HS-5 (cell line): ENCODE measurements around the gene RAB11FIP2.
"Not testable (repeated sequence)": the region's sequence is repeated elsewhere in the genome, so short reads cannot be mapped to it uniquely, and the experiment has no call there.

Source experiments
- DNase-seq: peaks from one replicate; pipeline ENCODE4 v3.0.0-alpha.2; 2012; ENCODE audit warnings: low read depth

The RAB11FIP2 gene, protein sequence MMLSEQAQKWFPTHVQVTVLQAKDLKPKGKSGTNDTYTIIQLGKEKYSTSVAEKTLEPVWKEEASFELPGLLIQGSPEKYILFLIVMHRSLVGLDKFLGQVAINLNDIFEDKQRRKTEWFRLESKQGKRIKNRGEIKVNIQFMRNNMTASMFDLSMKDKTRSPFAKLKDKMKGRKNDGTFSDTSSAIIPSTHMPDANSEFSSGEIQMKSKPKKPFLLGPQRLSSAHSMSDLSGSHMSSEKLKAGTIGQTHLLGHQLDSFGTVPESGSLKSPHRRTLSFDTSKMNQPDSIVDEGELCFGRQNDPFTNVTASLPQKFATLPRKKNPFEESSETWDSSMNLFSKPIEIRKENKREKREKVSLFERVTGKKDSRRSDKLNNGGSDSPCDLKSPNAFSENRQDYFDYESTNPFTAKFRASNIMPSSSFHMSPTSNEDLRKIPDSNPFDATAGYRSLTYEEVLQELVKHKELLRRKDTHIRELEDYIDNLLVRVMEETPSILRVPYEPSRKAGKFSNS

DNA sequence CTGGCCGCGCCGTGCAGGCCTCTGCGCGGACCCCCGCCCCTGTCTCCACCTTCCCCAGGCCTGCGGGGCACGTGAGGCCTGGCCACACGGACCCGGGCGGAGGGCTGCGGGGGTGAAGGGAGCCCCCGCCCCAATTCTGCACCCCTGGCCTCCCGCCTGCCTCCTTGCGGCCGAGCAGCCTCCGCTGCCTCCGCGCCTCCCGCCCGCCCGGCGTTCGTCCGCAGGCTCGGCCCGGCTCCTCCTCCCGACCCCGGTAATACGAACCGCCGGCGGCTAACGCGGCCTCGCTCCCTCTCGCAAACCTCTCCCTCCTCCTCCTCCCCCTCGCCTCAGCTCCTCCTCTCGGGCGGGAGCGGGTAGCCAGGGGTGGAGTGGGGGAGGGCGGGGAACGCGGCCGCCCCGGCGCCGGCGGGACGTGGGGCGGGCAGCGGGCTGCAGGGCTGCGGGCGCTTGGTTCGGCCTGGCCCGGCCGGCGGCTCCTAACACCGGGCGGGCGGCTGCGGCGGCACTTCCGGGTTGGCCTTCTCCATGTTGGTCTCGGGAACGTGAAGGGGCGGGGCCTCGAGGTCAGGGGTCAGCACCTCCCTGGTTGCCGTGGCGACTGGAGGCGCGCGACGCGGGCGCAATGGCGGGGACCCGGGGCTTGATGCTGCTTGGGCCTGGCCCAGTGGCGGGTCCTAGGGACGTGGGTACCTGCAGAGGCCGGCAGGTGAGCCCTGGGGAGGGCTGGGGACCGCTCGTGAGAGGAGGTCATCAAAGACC is at the start of gene RAB11FIP2:
Gene RAB11FIP2, minus strand, starts transcription at position 547 of the 762 bp plus-strand sequence. CDS start 778 bp downstream, outside the sequence.
- peak; percentile 54 for DNase-seq

DNA sequence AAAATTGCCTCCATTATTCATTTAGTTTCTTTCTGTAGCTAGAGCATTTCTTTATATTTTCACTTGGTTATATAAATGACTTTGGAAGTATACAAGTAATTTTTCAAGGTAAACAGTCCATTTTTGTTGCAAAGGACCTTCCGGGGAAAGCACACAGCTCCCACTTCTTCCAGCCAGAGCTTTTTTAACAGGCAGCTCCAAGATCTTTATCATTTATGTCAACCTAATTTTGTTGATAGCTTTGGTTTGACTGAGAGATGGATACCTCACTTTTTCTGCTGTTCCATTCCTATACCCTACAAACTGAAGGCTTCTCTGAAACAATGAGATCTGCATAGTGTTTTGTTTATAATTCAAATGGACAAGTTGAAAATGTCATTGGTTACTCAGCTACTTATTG is 49.3 kb upstream of the RAB11FIP2 start:
- no peak for DNase-seq

DNA sequence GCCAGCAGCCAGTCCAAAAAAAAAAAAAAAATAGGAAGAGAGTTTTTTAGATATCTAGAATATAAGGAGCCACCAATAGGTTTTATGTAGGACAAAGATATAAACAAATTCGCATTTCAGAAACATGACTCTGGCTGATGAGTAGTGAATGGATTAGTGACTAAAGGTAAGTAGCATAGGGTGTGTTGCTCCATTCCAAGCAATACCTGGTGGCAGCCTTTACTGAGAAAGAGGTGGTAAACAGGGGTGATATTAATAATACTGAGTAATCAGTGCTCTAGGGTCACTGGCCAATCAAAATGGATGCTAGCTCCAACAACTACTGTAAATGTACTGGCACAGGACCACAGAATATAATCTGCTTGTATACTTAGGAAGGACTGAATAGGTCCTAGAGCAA is 45.5 kb upstream of the RAB11FIP2 start:
- no peak for DNase-seq

DNA sequence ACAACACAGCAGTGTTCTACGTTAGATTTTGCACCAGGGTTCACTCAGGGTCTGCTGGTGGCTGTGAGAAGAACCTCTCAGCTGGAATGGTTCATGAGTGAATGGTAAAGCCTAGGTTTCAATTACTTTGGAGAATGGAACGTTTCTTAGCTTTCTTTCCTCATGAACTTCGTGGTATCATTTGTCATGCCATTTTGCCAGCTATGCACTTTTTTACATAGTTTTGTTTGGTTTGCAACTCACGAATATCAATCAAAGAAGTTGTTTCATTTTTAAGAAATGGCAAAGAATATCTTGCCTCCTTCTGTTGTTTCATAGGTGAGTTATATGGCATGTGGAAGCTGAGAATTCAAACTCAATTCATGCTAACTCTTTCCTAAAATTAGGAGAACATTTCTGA is 34.1 kb upstream of the RAB11FIP2 start:
- DNase-seq, result no peak

DNA sequence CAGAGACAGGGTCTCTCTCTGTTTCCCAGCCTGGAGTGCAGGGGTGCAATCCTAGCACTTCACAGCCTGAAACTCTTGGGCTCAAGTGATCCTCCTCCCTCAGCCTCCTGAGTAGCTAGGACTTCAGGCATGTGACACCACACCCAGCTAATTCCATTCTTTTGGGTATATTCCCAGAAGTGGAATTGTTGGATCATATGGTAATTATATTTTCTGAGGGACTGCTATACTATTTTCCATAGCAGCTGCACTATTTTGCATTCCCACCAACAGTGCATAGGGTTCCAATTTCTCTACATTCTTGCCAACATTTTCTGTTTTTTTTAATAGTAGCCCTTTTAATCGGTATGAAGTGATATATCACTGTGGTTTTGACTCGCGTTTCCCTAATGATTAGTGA is 30.0 kb upstream of the RAB11FIP2 start:
- no peak for DNase-seq

DNA sequence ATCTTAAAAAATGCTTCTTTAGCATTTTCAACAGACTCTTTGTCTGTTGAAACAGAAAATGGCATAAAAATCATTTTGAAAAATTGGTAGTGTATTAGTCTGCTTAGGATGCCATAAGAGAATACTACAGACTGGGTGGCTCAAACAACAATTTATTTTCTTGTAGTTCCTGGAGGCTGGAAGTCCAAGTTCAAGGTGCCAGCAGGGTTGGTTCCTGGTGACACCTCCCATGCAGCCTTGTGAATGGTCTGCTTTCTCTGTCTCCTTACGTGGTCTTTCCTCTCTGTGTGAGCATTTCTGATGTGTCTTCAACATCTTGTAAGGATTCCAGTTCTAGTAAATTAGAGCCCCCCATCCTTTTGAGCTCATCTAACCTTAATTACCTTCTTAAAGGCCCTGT is 26.1 kb upstream of the RAB11FIP2 start:
- DNase-seq, result no peak

DNA sequence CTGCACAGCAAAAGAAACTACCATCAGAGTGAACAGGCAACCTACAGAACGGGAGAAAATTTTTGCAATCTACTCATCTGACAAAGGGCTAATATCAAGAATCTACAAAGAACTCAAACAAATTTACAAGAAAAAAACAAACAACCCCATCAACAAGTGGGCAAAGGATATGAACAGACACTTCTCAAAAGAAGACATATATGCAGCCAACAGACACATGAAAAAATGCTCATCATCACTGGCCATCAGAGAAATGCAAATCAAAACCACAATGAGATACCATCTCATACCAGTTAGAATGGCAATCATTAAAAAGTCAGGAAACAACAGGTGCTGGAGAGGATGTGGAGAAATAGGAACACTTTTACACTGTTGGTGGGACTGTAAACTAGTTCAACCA is 20.6 kb upstream of the RAB11FIP2 start:
- DNase-seq, result not testable (repeated sequence)

DNA sequence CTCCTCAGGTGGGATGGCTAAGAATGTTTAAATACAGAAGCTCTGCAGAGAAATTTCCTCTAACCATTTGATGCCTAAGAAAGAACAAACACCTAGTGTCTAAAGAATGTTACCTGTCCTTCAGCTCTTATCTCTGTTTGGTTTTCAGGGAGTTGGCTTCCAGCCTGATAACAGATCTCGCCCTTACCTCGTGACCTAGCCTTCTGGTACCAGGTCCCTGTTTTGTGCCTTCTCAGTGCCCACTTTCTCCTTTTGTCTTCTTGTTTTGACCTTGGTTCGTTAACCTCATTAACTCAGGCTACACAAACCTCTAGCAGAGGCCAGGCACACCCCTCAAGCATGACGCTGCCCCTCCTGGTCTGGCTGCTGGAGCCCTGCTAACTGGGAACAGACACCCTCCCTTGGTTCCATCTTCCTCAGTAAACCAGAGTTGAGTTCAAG is 16.1 kb upstream of the RAB11FIP2 start:
- DNase-seq, result no peak

DNA sequence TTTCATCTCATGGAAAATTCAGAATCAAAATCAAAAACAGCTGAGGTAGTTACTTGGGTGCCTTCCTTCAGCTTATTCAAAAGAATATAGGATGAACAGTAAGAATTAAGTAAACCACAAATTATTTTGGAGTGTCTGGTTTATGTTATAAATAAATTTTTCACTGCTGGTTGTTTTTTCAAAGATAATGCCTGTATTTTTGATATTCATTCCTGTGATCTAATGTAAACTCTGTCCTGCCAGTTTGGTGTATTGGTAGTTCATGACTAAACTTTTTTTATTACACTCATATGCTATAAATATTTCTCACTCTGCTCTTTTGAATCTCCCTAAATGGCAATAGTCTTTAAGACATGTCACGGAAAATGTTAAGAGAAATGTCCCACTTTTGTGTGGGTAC is 11.6 kb upstream of the RAB11FIP2 start:
- no peak for DNase-seq

DNA sequence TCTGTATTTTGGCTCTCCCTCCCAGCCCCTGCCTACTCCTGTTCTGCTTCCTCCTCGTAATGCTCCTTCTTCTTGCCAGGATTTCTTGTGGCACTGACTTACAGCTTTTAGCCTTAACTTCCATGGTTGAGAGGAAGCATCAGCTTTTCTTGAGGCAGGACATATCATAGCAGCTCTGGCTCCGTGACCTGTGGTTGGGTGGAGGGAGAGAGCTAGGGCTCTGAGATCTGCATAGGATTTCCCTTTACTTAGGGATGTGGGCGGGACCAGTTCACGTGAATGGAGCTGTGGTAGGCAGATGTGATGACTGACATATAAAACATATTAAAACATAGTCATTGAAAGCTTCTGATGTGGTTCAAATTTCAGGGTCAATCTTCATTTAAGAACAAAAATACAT is 10.6 kb upstream of the RAB11FIP2 start:
- no peak for DNase-seq

DNA sequence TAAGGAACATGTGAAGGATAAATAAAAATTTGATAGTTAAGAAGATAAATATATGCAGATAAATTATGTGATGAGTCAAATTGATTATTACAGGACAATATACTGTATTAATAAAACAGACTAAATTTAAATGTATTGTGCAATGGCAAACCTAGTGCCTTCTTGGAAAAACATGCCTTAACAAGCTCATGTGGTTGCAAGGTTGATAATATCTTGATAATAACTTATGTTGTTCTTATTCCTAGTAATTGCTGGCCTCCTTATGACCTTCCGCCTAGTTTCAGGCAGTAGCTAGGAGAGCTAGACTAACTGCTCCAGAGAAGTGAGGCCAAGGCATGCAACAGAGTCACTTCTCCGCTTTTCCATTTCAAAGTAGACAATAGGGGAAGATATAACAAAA is 7.6 kb upstream of the RAB11FIP2 start:
- no peak for DNase-seq

DNA sequence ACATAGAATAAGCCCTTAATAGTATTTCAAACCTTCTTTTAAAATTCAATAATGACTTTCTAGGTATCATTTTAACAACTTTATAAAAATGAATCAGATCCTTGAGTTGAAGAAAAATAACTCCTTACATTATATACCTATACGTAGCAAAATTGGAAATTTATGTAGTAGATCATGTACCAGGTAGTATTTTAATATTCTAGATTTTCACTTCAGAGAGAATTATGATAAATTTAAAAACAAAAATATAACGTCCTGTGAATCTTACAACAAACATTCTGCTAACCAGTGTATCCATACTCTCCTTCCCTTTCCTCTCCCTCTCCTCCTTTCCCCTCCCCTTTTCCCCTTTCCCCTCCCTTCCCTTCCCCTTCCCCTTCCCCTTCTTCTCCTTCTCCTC is 6.1 kb upstream of the RAB11FIP2 start:
- DNase-seq, result no peak

DNA sequence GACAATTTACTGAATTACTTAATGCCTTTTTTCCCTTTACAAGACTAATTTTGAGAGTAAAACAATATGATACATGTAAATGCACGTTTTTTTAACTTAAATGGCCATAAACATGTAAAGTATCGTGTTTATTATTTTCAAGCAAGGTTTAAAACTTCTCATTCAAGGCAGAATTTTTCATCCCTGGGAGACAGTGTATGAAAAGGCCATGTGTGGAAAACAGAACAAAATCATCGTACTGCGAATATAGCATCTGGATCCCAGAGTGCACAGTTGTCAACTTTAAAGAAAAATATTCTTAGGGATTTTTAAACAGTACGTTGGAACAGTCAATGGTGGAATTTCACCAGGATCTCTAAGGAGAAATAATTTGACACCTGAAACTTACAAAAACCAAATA is 1.1 kb upstream of the RAB11FIP2 start:
- DNase-seq, result no peak

DNA sequence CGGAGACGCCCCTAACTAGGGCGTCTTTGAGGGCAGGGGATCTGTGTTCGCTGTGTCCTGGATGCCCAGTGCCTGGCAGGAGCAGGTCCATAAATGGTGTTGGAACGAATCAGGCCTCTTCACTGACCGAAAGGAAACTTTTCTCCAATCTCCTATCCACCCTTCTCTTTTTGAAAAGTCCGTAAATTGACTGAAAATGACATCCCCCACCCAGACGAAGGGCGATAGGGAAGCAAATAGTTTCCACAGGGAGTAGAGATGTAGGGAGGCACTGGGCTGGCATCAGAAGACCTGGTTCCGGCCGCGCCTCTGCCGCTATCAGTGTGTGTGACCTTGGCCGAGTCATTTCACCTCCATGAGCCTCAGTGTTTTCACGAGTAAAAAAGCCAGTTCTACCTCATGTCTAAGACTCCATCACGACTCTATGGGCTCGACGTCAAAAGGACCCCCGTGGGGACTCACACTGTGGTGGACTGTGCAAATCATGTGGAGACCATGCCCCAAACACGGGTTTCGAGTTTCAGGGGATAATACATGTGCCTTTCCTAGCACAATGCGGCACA is 497 bp upstream of the RAB11FIP2 start:
- no peak for DNase-seq

DNA sequence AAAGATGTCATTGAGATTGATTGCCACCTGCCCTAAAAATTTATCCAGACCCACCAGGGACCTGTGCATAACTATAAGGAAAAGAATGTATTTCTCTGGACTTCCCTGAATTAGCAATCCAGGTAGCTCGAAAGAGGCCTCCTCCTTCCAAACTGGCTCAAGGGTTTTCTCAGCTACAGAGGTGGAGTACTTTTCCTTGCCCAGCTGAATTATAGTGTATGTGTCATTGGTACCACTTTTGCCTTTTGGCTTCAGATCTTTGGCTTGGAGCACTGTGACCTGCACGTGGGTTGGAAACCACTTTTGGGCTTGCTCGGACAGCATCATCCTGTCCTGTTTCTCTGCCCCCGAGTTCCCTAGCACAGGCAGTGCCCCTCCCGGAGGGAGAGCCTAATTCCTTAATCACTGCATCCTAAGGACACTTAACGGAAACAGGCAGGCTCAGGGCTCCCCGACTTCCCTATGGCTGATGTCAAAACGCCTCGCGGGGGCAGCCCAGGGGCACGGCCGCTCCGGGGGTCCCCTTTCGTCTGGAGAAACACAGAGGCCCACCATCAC is 825 bp downstream of the RAB11FIP2 start:
- DNase-seq, result peak; percentile 39

DNA sequence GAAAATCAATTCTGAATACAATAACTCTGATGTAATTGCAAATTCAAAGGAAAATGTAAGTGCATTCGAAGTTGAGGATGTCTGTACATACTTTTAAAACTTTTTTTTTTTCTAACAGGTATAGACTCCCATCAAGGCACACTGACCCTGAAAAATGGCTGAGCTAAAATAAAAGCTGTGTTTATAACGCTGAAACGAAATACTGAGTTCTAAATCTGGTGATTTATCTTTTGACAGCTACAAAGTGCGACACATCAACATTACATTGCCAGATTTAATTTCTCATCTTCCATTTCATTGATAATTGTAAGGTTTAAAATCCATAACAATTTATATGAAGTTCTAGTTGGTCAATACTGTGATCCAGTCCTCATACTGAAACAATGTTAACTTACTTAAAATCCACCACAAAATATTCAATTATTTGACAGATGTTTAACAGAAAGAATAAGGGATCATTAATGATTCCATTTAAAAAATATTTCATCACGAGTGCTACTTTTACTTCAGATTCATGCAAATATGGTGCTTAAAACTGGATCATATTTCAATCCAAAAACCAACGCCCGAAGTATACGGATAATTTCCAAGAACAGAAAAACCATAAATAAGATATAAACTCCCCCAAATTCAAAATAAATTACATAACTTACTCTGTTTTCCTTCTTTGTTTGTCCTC is 1.4 kb downstream of the RAB11FIP2 start:
- no peak for DNase-seq

DNA sequence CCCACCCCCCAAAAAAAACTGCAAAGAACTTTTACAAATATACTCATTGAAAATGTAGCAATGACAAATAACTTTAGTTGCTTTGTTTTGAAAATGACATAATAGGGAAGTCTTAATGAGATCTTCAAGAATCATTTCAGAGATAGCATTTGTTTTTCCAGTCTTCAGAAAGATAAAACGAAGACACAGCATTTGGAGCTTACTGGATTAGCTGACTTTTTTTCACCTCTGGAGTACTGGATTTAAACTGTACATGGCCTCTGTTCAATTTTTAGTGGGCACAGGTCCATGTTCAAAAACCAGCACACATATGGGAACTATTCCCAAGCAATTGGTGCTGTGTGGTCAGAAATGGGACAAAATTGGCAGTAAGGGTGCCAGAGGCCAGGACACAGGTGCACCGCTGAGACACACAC is 3.9 kb downstream of the RAB11FIP2 start:
- DNase-seq, result no peak

DNA sequence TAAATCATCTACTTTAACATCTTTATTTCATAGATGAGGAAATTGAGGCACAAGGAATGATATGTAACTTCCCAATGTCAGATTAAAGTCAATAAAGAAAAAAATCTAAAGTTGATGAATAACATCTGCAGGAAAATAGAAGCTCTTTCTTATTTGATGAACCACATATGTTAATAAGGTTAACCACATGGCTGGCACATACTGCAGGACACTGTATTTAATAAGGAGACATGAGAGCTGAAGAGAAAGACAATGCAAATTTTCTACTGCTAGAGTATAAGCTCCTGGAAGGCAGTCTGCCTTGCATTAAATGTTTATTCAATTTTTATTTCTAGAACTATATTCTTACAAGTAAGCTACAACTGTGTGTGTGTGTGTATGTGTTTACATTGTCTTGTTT is 4.4 kb downstream of the RAB11FIP2 start:
- DNase-seq, result no peak

DNA sequence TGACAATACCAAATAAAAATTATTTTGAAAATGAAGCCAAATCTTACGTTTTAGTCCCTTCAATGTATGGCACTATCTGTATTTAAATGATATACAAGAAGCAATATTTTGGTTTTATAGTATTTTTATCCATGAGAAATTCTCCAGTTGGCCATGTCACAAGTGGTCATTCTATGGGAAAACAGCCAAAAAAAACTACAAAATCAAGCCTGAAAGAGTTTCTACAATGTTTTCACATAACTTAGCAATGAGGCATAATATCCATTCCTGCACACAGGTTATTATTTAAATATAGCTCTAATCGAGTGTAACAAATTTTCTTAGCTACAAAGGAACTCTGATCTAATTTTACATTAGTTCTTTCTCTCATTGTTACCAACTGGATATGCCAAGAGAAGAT is 5.4 kb downstream of the RAB11FIP2 start:
- DNase-seq, result peak; percentile 19

DNA sequence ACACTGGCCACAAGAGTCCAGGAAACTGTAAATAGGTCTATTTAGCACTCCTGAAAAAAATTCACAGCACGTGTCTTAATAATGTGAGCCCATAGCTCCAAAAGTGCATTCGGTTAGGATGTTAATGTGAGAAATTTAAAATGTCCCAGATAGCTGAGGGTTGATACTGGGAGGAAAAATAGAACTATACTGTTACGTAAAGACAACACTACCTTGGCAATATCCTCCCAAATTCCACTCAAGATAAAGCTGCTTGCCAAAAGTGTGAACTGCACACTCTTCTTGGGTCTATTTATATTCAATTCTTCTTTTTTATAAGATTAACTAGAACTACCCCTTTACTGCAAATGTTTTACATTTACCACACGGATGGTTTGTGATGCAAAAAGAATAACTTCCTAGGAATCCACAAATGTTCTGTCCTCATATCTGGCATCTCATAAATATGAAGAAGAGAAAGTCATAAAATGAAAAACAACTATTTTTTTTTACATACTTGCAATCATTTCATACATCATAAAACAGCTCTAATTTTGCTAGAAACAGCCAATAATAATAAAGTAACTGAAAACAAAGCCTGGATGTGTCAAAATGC is 10.4 kb downstream of the RAB11FIP2 start:
- DNase-seq, result no peak

DNA sequence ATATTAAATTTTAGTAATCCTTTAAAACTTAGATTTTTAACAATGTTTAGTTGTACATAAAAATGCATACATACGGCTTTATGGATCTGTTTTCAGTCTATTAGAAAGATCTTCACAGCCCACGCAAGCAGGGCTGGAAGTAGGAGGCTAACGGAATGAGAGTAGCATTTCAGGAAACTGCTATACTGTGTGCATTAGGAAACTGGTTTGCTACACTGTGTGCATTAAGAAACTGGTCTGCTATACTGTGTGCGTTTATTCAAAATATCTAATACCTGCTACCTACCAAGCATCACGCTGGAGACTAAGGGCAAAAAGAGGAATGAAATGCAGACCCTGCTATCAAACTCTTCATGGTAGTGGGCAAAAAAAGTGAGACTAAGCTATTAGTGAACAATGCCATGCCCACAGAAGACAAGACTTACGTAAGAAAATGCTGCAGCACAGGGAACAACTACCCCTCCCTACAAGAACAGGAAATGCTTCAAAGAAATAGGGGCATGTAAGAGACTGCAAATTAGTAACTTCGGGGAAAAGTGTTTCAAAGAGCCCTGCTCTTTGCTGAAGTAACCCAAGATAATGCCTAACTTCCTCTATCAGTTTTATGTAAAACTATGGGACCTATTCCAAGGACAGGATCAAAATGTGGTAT is 11.3 kb downstream of the RAB11FIP2 start:
- DNase-seq, result no peak
